K562 (cell line): Measurements from ENCODE around the gene CARD9. TPM values are rescaled to one million over a fixed set of nuclear protein-coding genes. Genes with fewer than 3 reads are reported as not detected.

Source experiments
- ATAC-seq: fragments of 200-7000 bp; cut with Tn5 transposase; 3 replicates; pipeline ENCODE4 v1.9.1; 2020; ENCODE audit warnings: moderate library complexity
- BruUV-seq: library from RNA; stranded (reverse); fragments of 400-500 nt; replicated peaks from 2 replicates; lab custom pipeline; 2021; lab: Mats Ljungman, UMichigan
- CTCF ChIA-PET: fragments of 300-600 bp; formaldehyde crosslinking; extraction: SDS; loops from one replicate; lab custom pipeline; 2021; ENCODE audit warnings: low intra/inter-chr PET ratio; lab: Yijun Ruan, JAX
- POLR2A ChIA-PET: fragments of 300-600, 350-650 bp; sonication (Branson Sonifier 250); formaldehyde crosslinking; extraction: SDS; loops from one replicate; lab custom pipeline; 2021; ENCODE audit warnings: antibody characterized with exemption, inconsistent platforms; lab: Yijun Ruan, JAX
- DNase-seq, 4 experiments: peaks; one replicate each; pipeline versions ENCODE4 v3.0.0 to v3.0.0-alpha.2; 2011 to 2018; ENCODE audit warnings: low spot score in 3 of 4, mixed read lengths in 3 of 4; ENCODE audit errors: extremely low read depth in 1 of 4
- FAIRE-seq: peaks from 2 replicates; lab custom pipeline; 2011; peaks lifted over from hg19 to GRCh38; lab: Jason Lieb, UNC
- H2AFZ ChIP-seq: 2 replicates; pipeline ENCODE4 v1.6.0; 2011; ENCODE audit warnings: low read depth, low read length, control low read depth, inconsistent platforms
- H3K27ac ChIP-seq: fragments of 200-600 bp; 3 replicates; pipeline ENCODE4 v1.8.0; 2011; ENCODE audit warnings: low read depth, mild to moderate bottlenecking, control low read depth, inconsistent platforms, low read length, moderate library complexity, mixed read lengths; ENCODE audit errors: extremely low read depth
- H3K27me3 ChIP-seq, 2 experiments: fragments of 300-600 bp in 1 of 2; 2 replicates in 1 of 2; 3 replicates in 1 of 2; pipeline versions ENCODE4 v1.6.0 to v1.8.0; 2011; ENCODE audit warnings: inconsistent platforms in 2 of 2, low read length in 2 of 2, mild to moderate bottlenecking in 1 of 2, mixed read lengths in 1 of 2, moderate library complexity in 1 of 2; ENCODE audit not compliant: control insufficient read depth in 2 of 2, insufficient read depth in 2 of 2
- H3K36me3 ChIP-seq: fragments of 300-600 bp; 3 replicates; pipeline ENCODE4 v1.8.0; 2011; ENCODE audit warnings: mild to moderate bottlenecking, low read length, inconsistent platforms; ENCODE audit not compliant: control insufficient read depth, insufficient read depth
- H3K4me1 ChIP-seq, 2 experiments: fragments of 200-600 bp in 1 of 2; replicated peaks in 1 of 2; 2 replicates in 1 of 2; 3 replicates in 1 of 2; pipeline versions ENCODE4 v1.5.1 to v1.8.0; 2011; ENCODE audit warnings: inconsistent platforms in 2 of 2, low read length in 2 of 2, mild to moderate bottlenecking in 1 of 2, mixed read lengths in 1 of 2, moderate library complexity in 1 of 2; ENCODE audit not compliant: control insufficient read depth in 2 of 2, insufficient read depth in 2 of 2
- H3K4me2 ChIP-seq: 2 replicates; pipeline ENCODE4 v1.6.1; 2011; ENCODE audit warnings: low read length, control low read depth, inconsistent platforms, mixed read lengths; ENCODE audit not compliant: insufficient read depth
- H3K4me3 ChIP-seq: fragments of 200-600 bp; sonication (generic), shearing (Covaris generic); 2 replicates; pipeline ENCODE4 v1.5.1; 2016; ENCODE audit warnings: control low read depth, inconsistent platforms
- H3K79me2 ChIP-seq: fragments of 200-600 bp; 3 replicates; pipeline ENCODE4 v1.8.0; 2011; ENCODE audit warnings: low read length, inconsistent platforms; ENCODE audit not compliant: control insufficient read depth, insufficient read depth
- H3K9ac ChIP-seq, 2 experiments: 2 replicates each; pipeline versions ENCODE4 v1.6.0 to v1.6.1; 2011; ENCODE audit warnings: low read depth in 2 of 2, low read length in 2 of 2, control low read depth in 1 of 2, inconsistent platforms in 1 of 2, mild to moderate bottlenecking in 1 of 2, mixed read lengths in 1 of 2; ENCODE audit not compliant: insufficient read depth in 1 of 2
- H3K9me1 ChIP-seq: one replicate; pipeline ENCODE4 v1.6.0; 2011; ENCODE audit warnings: inconsistent platforms, mild to moderate bottlenecking, low read length, moderate library complexity; ENCODE audit not compliant: control insufficient read depth, insufficient read depth
- H3K9me3 ChIP-seq: replicated peaks from 2 replicates; pipeline ENCODE4 v1.5.1; 2011; ENCODE audit warnings: low read depth, low read length, inconsistent platforms; ENCODE audit not compliant: control insufficient read depth, insufficient read depth
- H4K20me1 ChIP-seq: replicated peaks from 2 replicates; pipeline ENCODE4 v1.6.1; 2011; ENCODE audit warnings: low read length, inconsistent platforms, mixed read lengths; ENCODE audit not compliant: control insufficient read depth, insufficient read depth
- BACH1 ChIP-seq: fragments of 200-800 bp; sonication (Bioruptor generic); IDR thresholded peaks from 2 replicates; pipeline ENCODE4 v1.6.1; 2016; ENCODE audit warnings: missing genetic modification characterization, missing compliant biosample characterization
- BDP1 ChIP-seq: IDR thresholded peaks from 3 replicates; pipeline ENCODE4 v1.6.1; 2011; ENCODE audit not compliant: insufficient read length, insufficient read depth
- IFI16 ChIP-seq: fragments of 250-450 bp; sonication (Bioruptor Pico); IDR thresholded peaks from 2 replicates; pipeline ENCODE4 v2.1.2; 2022; ENCODE audit warnings: mild to moderate bottlenecking, inconsistent platforms
- PTTG1 ChIP-seq: fragments of 450-650 bp; IDR thresholded peaks from 2 replicates; pipeline ENCODE4 v1.6.1; 2016; ENCODE audit warnings: low read depth, mild to moderate bottlenecking, missing genetic modification characterization, missing compliant biosample characterization
- TGIF2 ChIP-seq: sonication (generic); formaldehyde crosslinking; IDR thresholded peaks from 2 replicates; pipeline ENCODE4 v1.8.1; 2022; ENCODE audit warnings: mild to moderate bottlenecking, missing genetic modification reagents, moderate library complexity
- ZFX ChIP-seq: sonication (generic); formaldehyde crosslinking; IDR thresholded peaks from 2 replicates; pipeline ENCODE4 v1.8.0; 2022; ENCODE audit warnings: mild to moderate bottlenecking, missing genetic modification reagents, moderate library complexity
- ZKSCAN1 ChIP-seq: fragments of 150-350 bp; IDR thresholded peaks from 2 replicates; pipeline ENCODE4 v1.6.1; 2016; ENCODE audit warnings: low read depth, low read length
- ZKSCAN3 ChIP-seq: fragments of 250-450 bp; sonication (Bioruptor Pico); IDR thresholded peaks from 2 replicates; pipeline ENCODE4 v1.4.0; 2020
- ZNF165 ChIP-seq: fragments of 250-450 bp; sonication (Bioruptor Pico); IDR thresholded peaks from 2 replicates; pipeline ENCODE4 v1.4.0; 2020; ENCODE audit warnings: borderline replicate concordance
- ZNF408 ChIP-seq: fragments of 250-450 bp; sonication (Bioruptor Pico); IDR thresholded peaks from 2 replicates; pipeline ENCODE4 v1.4.0; 2020; ENCODE audit warnings: low read depth, mild to moderate bottlenecking, moderate library complexity
- ZNF644 ChIP-seq: fragments of 200-800 bp; sonication (Bioruptor generic); IDR thresholded peaks from 2 replicates; pipeline ENCODE4 v1.6.1; 2016; ENCODE audit warnings: low read depth, missing genetic modification characterization, missing compliant biosample characterization
- ZNF75A ChIP-seq: fragments of 450-650 bp; formaldehyde crosslinking; IDR thresholded peaks from 2 replicates; pipeline ENCODE4 v1.4.0; 2020; ENCODE audit warnings: mild to moderate bottlenecking
- WGBS: fragments of 100-300 bp; shearing (Covaris generic); methylation state at CpG from one replicate; pipeline ENCODE4 v1.1.6; 2016; ENCODE audit warnings: low coverage, mixed read lengths; ENCODE audit not compliant: insufficient coverage; ENCODE audit errors: missing lambda C conversion rate; 5-methylcytosine and 5-hydroxymethylcytosine counted together
- in situ Hi-C: fragments of 300-500 bp; cut with MboI; formaldehyde crosslinking; loops from 4 replicates; pipeline ENCODE4 v1.15.0; 2018; ENCODE audit warnings: inconsistent platforms, mixed read lengths
- intact Hi-C: fragments of 100-400 bp; cut with micrococcal nuclease; formaldehyde crosslinking; loops from 2 replicates; pipeline ENCODE4 v1.14.2; 2022
- polyA plus RNA-seq, 8 experiments: library from polyadenylated mRNA; depleted of rRNA in 4 of 8; stranded (reverse) in 5 of 8; unstranded in 3 of 8; fragments of >200 nt; fragmentation: Nextera tagmentation in 2 of 8; fragmentation: Illumina TruSeq in 1 of 8; extraction: Ambion mirVana in 2 of 8; extraction: Trizol in 1 of 8; gene quantifications; 2 replicates each; pipeline versions ENCODE4 v1.2.1 to v1.2.3, GENCODE V29; 2011 to 2014; ENCODE audit warnings: inconsistent platforms in 1 of 8, missing spikeins in 1 of 8
- total RNA-seq, 7 experiments: library from RNA; depleted of rRNA in 6 of 7; stranded (reverse); fragments of >200 nt in 6 of 7; fragmentation: Illumina TruSeq in 2 of 7; extraction: Trizol in 2 of 7; gene quantifications; 2 replicates each; pipeline versions ENCODE4 v1.2.1 to v1.2.3, GENCODE V29; 2011 to 2021; ENCODE audit warnings: low replicate concordance in 1 of 7
- TF ChIP-seq, protein P1 (sequence below): conservative IDR thresholded peaks from 2 replicates; pipeline ENCODE4 v1.6.1; 2011; ENCODE audit warnings: low read depth, mild to moderate bottlenecking, low read length; ENCODE audit not compliant: control insufficient read depth
- TF ChIP-seq, protein P2 (sequence below), 2 experiments: fragments of 450-650 bp in 1 of 2; sonication (generic) in 1 of 2; formaldehyde crosslinking in 1 of 2; IDR thresholded peaks in 1 of 2; conservative IDR thresholded peaks in 1 of 2; 2 replicates each; pipeline versions ENCODE4 v1.6.1 to v1.8.1; 2016 to 2023; ENCODE audit warnings: mild to moderate bottlenecking in 2 of 2, moderate library complexity in 2 of 2, inconsistent platforms in 1 of 2, missing genetic modification reagents in 1 of 2
- TF ChIP-seq, protein P3 (sequence below): fragments of 450-650 bp; conservative IDR thresholded peaks from 2 replicates; pipeline ENCODE4 v1.6.1; 2016; ENCODE audit warnings: missing genetic modification characterization, low read depth, mild to moderate bottlenecking, missing compliant biosample characterization, moderate library complexity
- TF ChIP-seq, protein P4 (sequence below): fragments of 450-650 bp; IDR thresholded peaks from 2 replicates; pipeline ENCODE4 v1.6.1; 2016; ENCODE audit warnings: mild to moderate bottlenecking

CARD9 gene
- total and polyA plus RNA-seq, 9 of the 15 experiments (the other 6 are each of a cell fraction or from before 2014, with no cell fraction given), result 1.7 to 53.0 (median 9.7) TPM

DNA sequence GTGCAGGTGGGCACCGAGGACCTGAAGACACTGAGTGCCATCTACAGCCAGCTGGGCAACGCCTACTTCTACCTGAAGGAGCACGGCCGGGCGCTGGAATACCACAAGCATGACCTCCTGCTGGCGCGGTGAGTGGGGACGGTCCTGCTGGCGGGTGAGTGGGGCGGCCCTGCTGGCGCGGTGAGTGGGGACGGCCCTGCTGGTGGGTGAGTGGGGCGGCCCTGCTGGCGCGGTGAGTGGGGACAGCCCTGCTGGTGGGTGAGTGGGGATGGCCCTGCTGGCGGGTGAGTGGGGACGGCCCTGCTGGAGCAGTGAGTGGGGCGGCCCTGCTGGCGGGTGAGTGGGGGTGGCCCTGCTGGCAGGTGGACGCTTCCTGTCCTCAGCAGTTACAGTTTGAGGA, 38.9 kb downstream of the CARD9 start (continued):
- no peak for TF ChIP-seq PTTG1 (tag)
- TF ChIP-seq, protein P1, sequence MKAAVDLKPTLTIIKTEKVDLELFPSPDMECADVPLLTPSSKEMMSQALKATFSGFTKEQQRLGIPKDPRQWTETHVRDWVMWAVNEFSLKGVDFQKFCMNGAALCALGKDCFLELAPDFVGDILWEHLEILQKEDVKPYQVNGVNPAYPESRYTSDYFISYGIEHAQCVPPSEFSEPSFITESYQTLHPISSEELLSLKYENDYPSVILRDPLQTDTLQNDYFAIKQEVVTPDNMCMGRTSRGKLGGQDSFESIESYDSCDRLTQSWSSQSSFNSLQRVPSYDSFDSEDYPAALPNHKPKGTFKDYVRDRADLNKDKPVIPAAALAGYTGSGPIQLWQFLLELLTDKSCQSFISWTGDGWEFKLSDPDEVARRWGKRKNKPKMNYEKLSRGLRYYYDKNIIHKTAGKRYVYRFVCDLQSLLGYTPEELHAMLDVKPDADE, result no peak
- TF ChIP-seq, protein P2, sequence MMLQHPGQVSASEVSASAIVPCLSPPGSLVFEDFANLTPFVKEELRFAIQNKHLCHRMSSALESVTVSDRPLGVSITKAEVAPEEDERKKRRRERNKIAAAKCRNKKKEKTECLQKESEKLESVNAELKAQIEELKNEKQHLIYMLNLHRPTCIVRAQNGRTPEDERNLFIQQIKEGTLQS (IDR thresholded peaks at IDR 0.05), result no peak
- TF ChIP-seq, protein P2 (CRISPR knock-in tag; conservative IDR thresholded peaks at IDR 0.05), result no peak

DNA sequence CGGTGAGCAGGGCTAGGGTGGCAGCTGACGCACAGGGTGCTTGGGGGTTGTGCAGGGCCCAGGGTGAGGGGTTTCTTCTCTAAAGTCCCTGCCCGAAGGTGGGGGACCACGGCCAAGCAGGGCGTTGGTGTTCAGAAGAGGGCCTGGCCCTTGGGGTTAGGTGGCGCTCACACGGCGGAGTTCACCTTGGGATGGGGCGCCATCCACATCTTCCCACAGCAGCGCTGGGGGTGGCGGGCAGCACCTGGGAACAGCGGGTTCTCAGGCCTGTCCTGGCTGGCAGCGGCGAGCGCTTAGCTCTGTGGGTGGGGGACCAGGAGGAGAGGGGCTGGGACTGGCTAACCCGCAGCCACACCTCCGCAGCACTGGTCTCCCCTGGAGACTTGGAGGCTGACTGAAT, 40.0 kb downstream of the CARD9 start:
- Histone ChIP-seq H3K4me3 (no peak overlapping the region), H3K36me3 (peaks cover 12% of the 10 kb centered on the region; the same call in 1 of the 3 replicates), H3K4me2 (no peak overlapping the region)
- no peak for FAIRE-seq
- TF ChIP-seq BACH1 (tag), result no peak
- TF ChIP-seq BDP1, result no peak
- TF ChIP-seq TGIF2 (CRISPR knock-in tag), result no peak
- TF ChIP-seq ZNF644 (tag), result no peak
- TF ChIP-seq ZFX (CRISPR knock-in tag), result no peak
- TF ChIP-seq, protein P3, sequence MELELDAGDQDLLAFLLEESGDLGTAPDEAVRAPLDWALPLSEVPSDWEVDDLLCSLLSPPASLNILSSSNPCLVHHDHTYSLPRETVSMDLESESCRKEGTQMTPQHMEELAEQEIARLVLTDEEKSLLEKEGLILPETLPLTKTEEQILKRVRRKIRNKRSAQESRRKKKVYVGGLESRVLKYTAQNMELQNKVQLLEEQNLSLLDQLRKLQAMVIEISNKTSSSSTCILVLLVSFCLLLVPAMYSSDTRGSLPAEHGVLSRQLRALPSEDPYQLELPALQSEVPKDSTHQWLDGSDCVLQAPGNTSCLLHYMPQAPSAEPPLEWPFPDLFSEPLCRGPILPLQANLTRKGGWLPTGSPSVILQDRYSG (tag), result no peak
- no peak for TF ChIP-seq ZKSCAN1
- no peak for TF ChIP-seq IFI16 (CRISPR knock-in tag)
- TF ChIP-seq ZNF75A (CRISPR knock-in tag), result no peak
- TF ChIP-seq ZNF165 (CRISPR knock-in tag), result no peak
- no peak for TF ChIP-seq ZNF408 (CRISPR knock-in tag)
- TF ChIP-seq ZKSCAN3, result no peak
- TF ChIP-seq, protein P4, sequence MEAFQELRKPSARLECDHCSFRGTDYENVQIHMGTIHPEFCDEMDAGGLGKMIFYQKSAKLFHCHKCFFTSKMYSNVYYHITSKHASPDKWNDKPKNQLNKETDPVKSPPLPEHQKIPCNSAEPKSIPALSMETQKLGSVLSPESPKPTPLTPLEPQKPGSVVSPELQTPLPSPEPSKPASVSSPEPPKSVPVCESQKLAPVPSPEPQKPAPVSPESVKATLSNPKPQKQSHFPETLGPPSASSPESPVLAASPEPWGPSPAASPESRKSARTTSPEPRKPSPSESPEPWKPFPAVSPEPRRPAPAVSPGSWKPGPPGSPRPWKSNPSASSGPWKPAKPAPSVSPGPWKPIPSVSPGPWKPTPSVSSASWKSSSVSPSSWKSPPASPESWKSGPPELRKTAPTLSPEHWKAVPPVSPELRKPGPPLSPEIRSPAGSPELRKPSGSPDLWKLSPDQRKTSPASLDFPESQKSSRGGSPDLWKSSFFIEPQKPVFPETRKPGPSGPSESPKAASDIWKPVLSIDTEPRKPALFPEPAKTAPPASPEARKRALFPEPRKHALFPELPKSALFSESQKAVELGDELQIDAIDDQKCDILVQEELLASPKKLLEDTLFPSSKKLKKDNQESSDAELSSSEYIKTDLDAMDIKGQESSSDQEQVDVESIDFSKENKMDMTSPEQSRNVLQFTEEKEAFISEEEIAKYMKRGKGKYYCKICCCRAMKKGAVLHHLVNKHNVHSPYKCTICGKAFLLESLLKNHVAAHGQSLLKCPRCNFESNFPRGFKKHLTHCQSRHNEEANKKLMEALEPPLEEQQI, result no peak
- TF ChIP-seq, all 486 proteins: peak for 0
- Histone ChIP-seq H3K9me1 (peaks cover 3% of the 10 kb centered on the region), H3K4me1 (peaks cover 0 to 93% of the 10 kb centered on the region in 2 experiments; a peak in 3 of 5 replicates), H3K9ac (no peak overlapping the region), H3K9me3 (no peaks in the 10 kb centered on the region), H3K27me3 (no peaks in the 10 kb centered on the region), H3K79me2 (peaks cover 8% of the 10 kb centered on the region; the same call in 2 of the 3 replicates), H3K27ac (no peak overlapping the region), H4K20me1 (no peaks in the 10 kb centered on the region), H2AFZ (no peak overlapping the region)
- in situ Hi-C loops (loop anchor here (25.0 kb wide), 1 partner anchor 304 kb away; no protein-coding TSS in a partner anchor), intact Hi-C loops (no loop called here)
- ATAC-seq (no peak), DNase-seq (no peak)
- no TSS peak for BruUV-seq
- POLR2A ChIA-PET, result no interaction called here
- 88% methylated on average over 14 of the region's 17 CpGs for WGBS
- CTCF ChIA-PET, result no interaction called here
